ENCODE data around the gene UBA52. TPM values are rescaled to one million over a fixed set of nuclear protein-coding genes. Genes with fewer than 3 reads are reported as not detected.

Gene UBA52
- total RNA-seq, 1 experiment from 2014 or later, result 1,361 TPM

- Mint-ChIP-seq H3K9me3 (0 out of 2 replicates have a peak, but pooled peaks cover 3% of the 10 kb centered on the region), H3K4me1 (peaks cover 25% of the 10 kb centered on the region), H3K27me3 (ENCODE audit: low read depth) (peaks cover 10% of the 10 kb centered on the region), H3K27ac (peak overlapping the region; percentile 89), H3K4me3 (peak overlapping the region; percentile 86), H3K36me3 (0 out of 2 replicates have a peak, but pooled peaks cover 3% of the 10 kb centered on the region)
- CTCF ChIA-PET, result interaction anchor here (0.6 to 4.5 kb wide), 22 partner anchors 9 to 340 kb away, joined by 3 to 39 read pairs (median 5); partner anchors contain the start of genes CRLF1, ELL, KXD1 and UBA52
- no peak for ATAC-seq
- peak; percentile 40; the same call in 1 of the 2 replicates for TF ChIP-seq GABPB1 (CRISPR knock-in tag; IDR thresholded peaks at IDR 0.05)
- no peak for TF ChIP-seq SMAD4 (CRISPR knock-in tag; IDR thresholded peaks at IDR 0.05)
- TF ChIP-seq ESRRA (CRISPR knock-in tag; IDR thresholded peaks at IDR 0.05; ENCODE audit: borderline replicate concordance), result no peak
- no peak for DNase-seq (ENCODE audit: low spot score)
- POLR2A ChIA-PET, result interaction anchor here (0.7 to 1.7 kb wide), 2 partner anchors 68 to 82 kb away, joined by 4 to 9 read pairs; no protein-coding TSS in a partner anchor
These were observed 16.4 kb downstream of the UBA52 start for GRCh38 chr19:18587962-18588610.

DNA sequence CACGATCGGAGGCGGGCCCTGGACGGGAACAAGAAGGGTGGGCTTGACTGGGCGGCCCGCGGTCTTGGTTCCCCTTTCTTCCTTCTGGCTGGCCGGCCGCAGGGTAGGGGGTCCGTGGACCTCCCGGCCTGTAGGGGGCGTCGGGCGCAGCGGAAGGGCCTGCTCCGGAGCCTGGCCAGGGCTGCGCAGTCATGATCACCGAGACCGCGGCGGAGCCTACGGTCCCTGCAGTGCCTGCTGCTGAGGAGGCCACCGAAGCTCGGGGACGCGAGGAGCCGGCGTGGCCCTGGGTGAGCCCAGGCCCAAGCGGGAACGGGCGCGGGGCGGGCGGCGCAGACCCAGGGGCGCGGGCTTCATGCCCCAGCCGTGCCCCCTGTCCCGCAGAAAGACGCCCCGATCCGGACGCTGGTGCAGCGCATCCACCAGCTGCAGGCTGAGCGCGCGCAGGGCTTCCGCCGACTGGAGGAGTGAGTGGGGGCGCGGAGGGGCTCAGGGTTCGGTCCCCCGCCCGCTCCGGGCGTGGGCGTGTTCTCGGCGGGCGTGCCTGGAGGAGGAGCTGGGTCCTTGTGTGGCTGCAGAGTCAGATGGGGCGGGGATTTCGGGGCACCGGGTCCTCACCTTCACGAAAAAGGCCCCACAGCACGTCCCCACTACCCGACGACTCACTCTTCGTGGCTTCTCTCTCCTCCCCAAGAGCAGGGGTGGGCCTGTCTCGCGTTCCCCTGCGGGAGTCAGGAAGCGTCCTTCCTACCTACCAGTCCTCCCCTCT, 17.1 kb downstream of the UBA52 start, which contains the start of gene REX1BD:
TSS of gene REX1BD (plus strand) at position 188 of the 769 bp plus-strand sequence. CDS start at position 192, 4 bp downstream.
- CTCF ChIA-PET, result interaction anchor here (0.6 to 4.5 kb wide), 51 partner anchors 9 to 340 kb away, joined by 3 to 39 read pairs (median 5); partner anchors contain the start of genes COPE, CRLF1, DDX49 and ELL
- TF ChIP-seq AFF4 (CRISPR knock-in tag; IDR thresholded peaks at IDR 0.05; ENCODE audit: borderline replicate concordance) (0 out of 2 replicates have a peak, but pooled peaks have one; percentile 32), ZNF219 (CRISPR knock-in tag; IDR thresholded peaks at IDR 0.05; ENCODE audit: borderline replicate concordance) (peak; percentile 85; the same call in 1 of the 2 replicates), ATF6 (CRISPR knock-in tag; IDR thresholded peaks at IDR 0.05) (no peak), GABPB1 (CRISPR knock-in tag; IDR thresholded peaks at IDR 0.05) (no peak; the same call in 1 of the 2 replicates), ZNF396 (CRISPR knock-in tag; IDR thresholded peaks at IDR 0.05; ENCODE audit: borderline replicate concordance) (no peak), ZNF232 (CRISPR knock-in tag; IDR thresholded peaks at IDR 0.05) (peak; percentile 81; the same call in 1 of the 2 replicates), TEAD4 (CRISPR knock-in tag; IDR thresholded peaks at IDR 0.05) (no peak), SP1 (CRISPR knock-in tag; conservative IDR thresholded peaks at IDR 0.05) (peak; percentile 85), GRHL2 (CRISPR knock-in tag; IDR thresholded peaks at IDR 0.05; ENCODE audit: insufficient replicate concordance, severe bottlenecking) (no peak), E2F4 (CRISPR knock-in tag; IDR thresholded peaks at IDR 0.05; ENCODE audit: borderline replicate concordance, low read depth) (peak; percentile 44; the same call in 1 of the 2 replicates), SMAD4 (CRISPR knock-in tag; IDR thresholded peaks at IDR 0.05) (peak; percentile 76; the same call in 1 of the 2 replicates), NR1H2 (CRISPR knock-in tag; IDR thresholded peaks at IDR 0.05) (no peak), FOXJ3 (CRISPR knock-in tag; IDR thresholded peaks at IDR 0.05; ENCODE audit: borderline replicate concordance) (no peak), FOXP1 (CRISPR knock-in tag; IDR thresholded peaks at IDR 0.05; ENCODE audit: borderline replicate concordance) (peak; percentile 83), NR3C1 (CRISPR knock-in tag; conservative IDR thresholded peaks at IDR 0.05; ENCODE audit: low read depth) (0 out of 2 replicates have a peak, but pooled peaks have one; percentile 69), ZNF263 (CRISPR knock-in tag; IDR thresholded peaks at IDR 0.05; ENCODE audit: low read depth) (peak; percentile 53; the same call in 1 of the 2 replicates)
- TF ChIP-seq, protein P1, sequence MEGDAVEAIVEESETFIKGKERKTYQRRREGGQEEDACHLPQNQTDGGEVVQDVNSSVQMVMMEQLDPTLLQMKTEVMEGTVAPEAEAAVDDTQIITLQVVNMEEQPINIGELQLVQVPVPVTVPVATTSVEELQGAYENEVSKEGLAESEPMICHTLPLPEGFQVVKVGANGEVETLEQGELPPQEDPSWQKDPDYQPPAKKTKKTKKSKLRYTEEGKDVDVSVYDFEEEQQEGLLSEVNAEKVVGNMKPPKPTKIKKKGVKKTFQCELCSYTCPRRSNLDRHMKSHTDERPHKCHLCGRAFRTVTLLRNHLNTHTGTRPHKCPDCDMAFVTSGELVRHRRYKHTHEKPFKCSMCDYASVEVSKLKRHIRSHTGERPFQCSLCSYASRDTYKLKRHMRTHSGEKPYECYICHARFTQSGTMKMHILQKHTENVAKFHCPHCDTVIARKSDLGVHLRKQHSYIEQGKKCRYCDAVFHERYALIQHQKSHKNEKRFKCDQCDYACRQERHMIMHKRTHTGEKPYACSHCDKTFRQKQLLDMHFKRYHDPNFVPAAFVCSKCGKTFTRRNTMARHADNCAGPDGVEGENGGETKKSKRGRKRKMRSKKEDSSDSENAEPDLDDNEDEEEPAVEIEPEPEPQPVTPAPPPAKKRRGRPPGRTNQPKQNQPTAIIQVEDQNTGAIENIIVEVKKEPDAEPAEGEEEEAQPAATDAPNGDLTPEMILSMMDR (IDR thresholded peaks at IDR 0.05), result peak; percentile 85
- TF ChIP-seq, protein P2, sequence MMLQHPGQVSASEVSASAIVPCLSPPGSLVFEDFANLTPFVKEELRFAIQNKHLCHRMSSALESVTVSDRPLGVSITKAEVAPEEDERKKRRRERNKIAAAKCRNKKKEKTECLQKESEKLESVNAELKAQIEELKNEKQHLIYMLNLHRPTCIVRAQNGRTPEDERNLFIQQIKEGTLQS (CRISPR knock-in tag; conservative IDR thresholded peaks at IDR 0.05), result no peak
- TF ChIP-seq, protein P3, sequence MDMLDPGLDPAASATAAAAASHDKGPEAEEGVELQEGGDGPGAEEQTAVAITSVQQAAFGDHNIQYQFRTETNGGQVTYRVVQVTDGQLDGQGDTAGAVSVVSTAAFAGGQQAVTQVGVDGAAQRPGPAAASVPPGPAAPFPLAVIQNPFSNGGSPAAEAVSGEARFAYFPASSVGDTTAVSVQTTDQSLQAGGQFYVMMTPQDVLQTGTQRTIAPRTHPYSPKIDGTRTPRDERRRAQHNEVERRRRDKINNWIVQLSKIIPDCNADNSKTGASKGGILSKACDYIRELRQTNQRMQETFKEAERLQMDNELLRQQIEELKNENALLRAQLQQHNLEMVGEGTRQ (CRISPR knock-in tag; IDR thresholded peaks at IDR 0.05), result 0 out of 2 replicates have a peak, but pooled peaks have one; percentile 33

More for the DNA sequence above, 17.1 kb downstream of the UBA52 start, which contains the start of gene REX1BD:
- H3K9me3 Mint-ChIP-seq, result 0 out of 2 replicates have a peak, but pooled peaks cover 3% of the 10 kb centered on the region
- DNase-seq (ENCODE audit: low spot score) (peak; percentile 87), ATAC-seq (peak; percentile 51)
- H3K27me3 Mint-ChIP-seq (ENCODE audit: low read depth), result peaks cover 10% of the 10 kb centered on the region
- H3K4me3 Mint-ChIP-seq, result peak within 1 kb of the TSS; percentile 86
- 0 out of 2 replicates have a peak, but pooled peaks cover 3% of the 10 kb centered on the region for H3K36me3 Mint-ChIP-seq
- POLR2A ChIA-PET, result interaction anchor here (0.9 to 2.5 kb wide), 11 partner anchors 12 to 258 kb away, joined by 3 to 18 read pairs (median 3); partner anchors contain the start of genes KXD1 and UBA52
- H3K4me1 Mint-ChIP-seq, result peaks cover 32% of the 10 kb centered on the region
- peak within 1 kb of the TSS; percentile 98 for H3K27ac Mint-ChIP-seq

Data from WTC11 (cell line).